Neural cell (in vitro differentiated cells): ENCODE results near the gene TEDC1. TPM values are rescaled to one million over a fixed set of nuclear protein-coding genes. Genes with fewer than 3 reads are reported as not detected.

ENCODE experiments used
- H2AFZ ChIP-seq: fragments of 200-600, 300-800 bp; sonication (generic), shearing (Covaris generic); 2 replicates; pipeline ENCODE4 v1.6.0; 2014; ENCODE audit warnings: low read depth, mild to moderate bottlenecking, antibody characterized with exemption, low read length, moderate library complexity
- H3F3A ChIP-seq: fragments of 200-600 bp; shearing (Covaris generic); 2 replicates; pipeline ENCODE4 v1.6.1; 2016; ENCODE audit warnings: mild to moderate bottlenecking, moderate library complexity, mixed read lengths, antibody characterized with exemption, low read length; ENCODE audit not compliant: insufficient read depth, poor library complexity, severe bottlenecking
- H3K27ac ChIP-seq: fragments of 200-600, 300-800 bp; sonication (generic), shearing (Covaris generic); 2 replicates; pipeline ENCODE4 v1.5.1; 2014; ENCODE audit warnings: mild to moderate bottlenecking, low read length, moderate library complexity
- H3K27me3 ChIP-seq: fragments of 300-800, 200-600 bp; sonication (generic), shearing (Covaris generic); 2 replicates; pipeline ENCODE4 v1.6.0; 2014; ENCODE audit warnings: mild to moderate bottlenecking, low read depth, low read length, moderate library complexity; ENCODE audit not compliant: insufficient read depth
- H3K36me3 ChIP-seq: fragments of 300-800, 200-600 bp; sonication (generic), shearing (Covaris generic); 2 replicates; pipeline ENCODE4 v1.5.1; 2014; ENCODE audit warnings: mild to moderate bottlenecking, antibody characterized with exemption, low read length, moderate library complexity; ENCODE audit not compliant: insufficient read depth
- H3K4me2 ChIP-seq: fragments of 300-800, 200-600 bp; sonication (generic), shearing (Covaris generic); 2 replicates; pipeline ENCODE4 v1.6.0; 2014; ENCODE audit warnings: mild to moderate bottlenecking, low read length
- H3K4me3 ChIP-seq: fragments of 300-800, 200-600 bp; sonication (generic), shearing (Covaris generic); 2 replicates; pipeline ENCODE4 v1.5.1; 2014; ENCODE audit warnings: mild to moderate bottlenecking, low read length, moderate library complexity
- H3K79me2 ChIP-seq: fragments of 200-600 bp; shearing (Covaris generic); replicated peaks from 2 replicates; pipeline ENCODE4 v1.6.0; 2014; ENCODE audit warnings: mild to moderate bottlenecking, low read length, moderate library complexity; ENCODE audit not compliant: insufficient read depth
- H3K9ac ChIP-seq: fragments of 300-800, 200-600 bp; sonication (generic), shearing (Covaris generic); 2 replicates; pipeline ENCODE4 v1.6.1; 2016; ENCODE audit warnings: mild to moderate bottlenecking, low read length, mixed read lengths
- H3K9me2 ChIP-seq: fragments of 200-600 bp; shearing (Covaris generic); 2 replicates; pipeline ENCODE4 v1.6.1; 2016; ENCODE audit warnings: mild to moderate bottlenecking, low read length, mixed read lengths; ENCODE audit not compliant: insufficient read depth
- H3K9me3 ChIP-seq: fragments of 200-600, 300-800 bp; sonication (generic), shearing (Covaris generic); 2 replicates; pipeline ENCODE4 v1.6.1; 2016; ENCODE audit warnings: mild to moderate bottlenecking, mixed run types, low read length, moderate library complexity, mixed read lengths
- H4K20me1 ChIP-seq: fragments of 200-600 bp; shearing (Covaris generic); 2 replicates; pipeline ENCODE4 v1.6.1; 2016; ENCODE audit warnings: mild to moderate bottlenecking, mixed run types; ENCODE audit not compliant: insufficient read depth
- CTCF ChIP-seq: fragments of 450-650 bp; IDR thresholded peaks from 2 replicates; pipeline ENCODE4 v1.5.1; 2014; ENCODE audit warnings: antibody characterized with exemption, mild to moderate bottlenecking, moderate library complexity; ENCODE audit not compliant: poor library complexity, severe bottlenecking
- EP300 ChIP-seq: fragments of 450-650 bp; conservative IDR thresholded peaks from 2 replicates; pipeline ENCODE4 v1.6.1; 2014; ENCODE audit warnings: antibody characterized with exemption, mild to moderate bottlenecking, moderate library complexity; ENCODE audit not compliant: poor library complexity, severe bottlenecking
- EZH2 ChIP-seq: fragments of 200-600, 300-800 bp; shearing (Covaris generic), sonication (generic); IDR thresholded peaks from 2 replicates; pipeline ENCODE4 v1.6.1; 2014; ENCODE audit warnings: antibody characterized with exemption, low read length, borderline replicate concordance, mild to moderate bottlenecking; ENCODE audit not compliant: insufficient read depth, poor library complexity, severe bottlenecking
- MXI1 ChIP-seq: fragments of 450-650 bp; conservative IDR thresholded peaks from 2 replicates; pipeline ENCODE4 v1.6.1; 2014; ENCODE audit warnings: antibody characterized with exemption, mild to moderate bottlenecking; ENCODE audit not compliant: poor library complexity, severe bottlenecking
- POLR2AphosphoS5 ChIP-seq: IDR thresholded peaks from 2 replicates; pipeline ENCODE4 v1.6.1; 2012
- RAD21 ChIP-seq: fragments of 450-650 bp; conservative IDR thresholded peaks from 2 replicates; pipeline ENCODE4 v1.6.1; 2014; ENCODE audit warnings: antibody characterized with exemption, mild to moderate bottlenecking, moderate library complexity
- REST ChIP-seq: IDR thresholded peaks from 2 replicates; pipeline ENCODE4 v1.6.1; 2012; ENCODE audit warnings: borderline replicate concordance
- SMC3 ChIP-seq: fragments of 450-650 bp; conservative IDR thresholded peaks from 2 replicates; pipeline ENCODE4 v1.6.1; 2014; ENCODE audit warnings: antibody characterized with exemption, mild to moderate bottlenecking, moderate library complexity; ENCODE audit not compliant: poor library complexity
- TAF1 ChIP-seq: IDR thresholded peaks from 2 replicates; pipeline ENCODE4 v1.6.1; 2012; ENCODE audit warnings: low read depth
- polyA plus RNA-seq: library from polyadenylated mRNA; depleted of rRNA; stranded (reverse); fragments of >200 nt; gene quantifications from 2 replicates; pipeline ENCODE4 v1.2.3, GENCODE V29; 2014

The TEDC1 gene
- polyA plus RNA-seq, 1 donor from 2014 or later = 18.9 TPM

- TF ChIP-seq REST = no peak
Measured at GRCh38 chr14:105529319-105529568, 38.2 kb downstream of the TEDC1 start (continued).

GRCh38 chr14:105529569-105530284, 38.7 kb downstream of the TEDC1 start:
- Histone ChIP-seq H3K27me3 (no peaks in the 10 kb centered on the region), H3K9ac (no peak overlapping the region), H3F3A (no peaks in the 10 kb centered on the region), H3K4me3 (no peak overlapping the region), H3K79me2 (no peaks in the 10 kb centered on the region), H3K4me2 (no peak overlapping the region), H2AFZ (no peak overlapping the region), H3K27ac (no peak overlapping the region), H4K20me1 (no peaks in the 10 kb centered on the region), H3K36me3 (no peaks in the 10 kb centered on the region), H3K9me2 (no peaks in the 10 kb centered on the region), H3K9me3 (no peaks in the 10 kb centered on the region)
- TF ChIP-seq CTCF (no peak), REST (no peak), TAF1 (no peak), EP300 (no peak), SMC3 (no peak), MXI1 (no peak), POLR2AphosphoS5 (no peak), RAD21 (no peak), EZH2 (no peak)
